Measurements from ENCODE around the gene CUL1. TPM values are rescaled to one million over a fixed set of nuclear protein-coding genes. Genes with fewer than 3 reads are reported as not detected.

Gene CUL1
- total RNA-seq, 1 experiment from 2014 or later: 72.3 TPM

- no peak overlapping the region for H2BK120ac ChIP-seq (ENCODE audit: low read depth, low read length, poor library complexity, severe bottlenecking)
- H2BK5ac ChIP-seq (ENCODE audit: insufficient read length, low read length): no peak overlapping the region
- H2BK15ac ChIP-seq (ENCODE audit: low read depth, low read length): no peak overlapping the region
- Mint-ChIP-seq H3K4me3 (no peak overlapping the region), H3K27ac (peak overlapping the region; percentile 25 to 72 (median 57); a peak in 3 of 7 replicates), H3K36me3 (ENCODE audit: insufficient read depth in 1 of 3, low read depth in 3 of 3) (peaks cover 31 to 72% (median 71%) of the 10 kb centered on the region in 3 experiments; a peak in 6 of 7 replicates), H3K27me3 (ENCODE audit: low read depth) (no peaks in the 10 kb centered on the region), H3K9me3 (no peaks in the 10 kb centered on the region), H3K4me1 (no peaks in the 10 kb centered on the region)
- H4K20me1 ChIP-seq (ENCODE audit: control insufficient read depth, insufficient read depth, insufficient read length): no peaks in the 10 kb centered on the region
- H2BK12ac ChIP-seq (ENCODE audit: insufficient read length, low read depth, low read length): no peak overlapping the region
- H3K23me2 ChIP-seq (ENCODE audit: insufficient read length, low read depth, low read length, poor library complexity, severe bottlenecking): no peaks in the 10 kb centered on the region
- no peaks in the 10 kb centered on the region for H3K4me1 ChIP-seq (ENCODE audit: insufficient read depth, low read length)
- H3K4me2 ChIP-seq (ENCODE audit: insufficient read depth, insufficient read length, low read length): no peak overlapping the region
- H4K8ac ChIP-seq (replicated peaks; ENCODE audit: insufficient read length, low read depth, low read length): no peak overlapping the region
- TF ChIP-seq CTCF (conservative IDR thresholded peaks at IDR 0.05): no peak
- no peaks in the 10 kb centered on the region for H3K79me2 ChIP-seq (ENCODE audit: insufficient read depth, low read length)
- no peak overlapping the region for H4K91ac ChIP-seq (ENCODE audit: insufficient read length, low read depth, low read length)
- H2AK5ac ChIP-seq (ENCODE audit: insufficient read length, low read length): no peak overlapping the region
- H3K9ac ChIP-seq (ENCODE audit: extremely low read depth, insufficient read length, low read length): no peak overlapping the region
- H3K18ac ChIP-seq (ENCODE audit: insufficient read length, low read depth, low read length): no peak overlapping the region
- no peak overlapping the region for H3K27ac ChIP-seq (ENCODE audit: insufficient read length, low read depth, low read length)
- H3K14ac ChIP-seq (ENCODE audit: insufficient read depth, low read length): no peak overlapping the region
- H3K23ac ChIP-seq (ENCODE audit: insufficient read length, low read depth, low read length): no peak overlapping the region
- no peak overlapping the region for H3K56ac ChIP-seq (ENCODE audit: insufficient read length, low read depth, low read length)
- no peaks in the 10 kb centered on the region for H3K79me1 ChIP-seq (ENCODE audit: insufficient read depth, low read depth, low read length, poor library complexity, severe bottlenecking)
- H4K5ac ChIP-seq (ENCODE audit: insufficient read length, low read depth, low read length): no peak overlapping the region
- no peak overlapping the region for H3K4ac ChIP-seq (ENCODE audit: low read depth, low read length)
- no peak for DNase-seq
- no peak overlapping the region for H2BK20ac ChIP-seq (ENCODE audit: low read depth, low read length, poor library complexity, severe bottlenecking)
- WGBS (ENCODE audit: extremely low coverage, insufficient read length, low lambda C conversion rate): no CpG with 5 or more reads among the region's 15 CpGs
- H3T11ph ChIP-seq (ENCODE audit: low read length): no peak overlapping the region
- H2AFZ ChIP-seq (ENCODE audit: low read length): no peak overlapping the region
- H3K27me3 ChIP-seq (ENCODE audit: insufficient read depth, low read length): no peaks in the 10 kb centered on the region
- no peaks in the 10 kb centered on the region for H3K9me3 ChIP-seq (ENCODE audit: control insufficient read depth, low read depth, low read length)
These were observed 85.3 kb downstream of the CUL1 start for GRCh38 chr7:148783801-148784527.
